ENCODE results near the gene N4BP2.

DNA sequence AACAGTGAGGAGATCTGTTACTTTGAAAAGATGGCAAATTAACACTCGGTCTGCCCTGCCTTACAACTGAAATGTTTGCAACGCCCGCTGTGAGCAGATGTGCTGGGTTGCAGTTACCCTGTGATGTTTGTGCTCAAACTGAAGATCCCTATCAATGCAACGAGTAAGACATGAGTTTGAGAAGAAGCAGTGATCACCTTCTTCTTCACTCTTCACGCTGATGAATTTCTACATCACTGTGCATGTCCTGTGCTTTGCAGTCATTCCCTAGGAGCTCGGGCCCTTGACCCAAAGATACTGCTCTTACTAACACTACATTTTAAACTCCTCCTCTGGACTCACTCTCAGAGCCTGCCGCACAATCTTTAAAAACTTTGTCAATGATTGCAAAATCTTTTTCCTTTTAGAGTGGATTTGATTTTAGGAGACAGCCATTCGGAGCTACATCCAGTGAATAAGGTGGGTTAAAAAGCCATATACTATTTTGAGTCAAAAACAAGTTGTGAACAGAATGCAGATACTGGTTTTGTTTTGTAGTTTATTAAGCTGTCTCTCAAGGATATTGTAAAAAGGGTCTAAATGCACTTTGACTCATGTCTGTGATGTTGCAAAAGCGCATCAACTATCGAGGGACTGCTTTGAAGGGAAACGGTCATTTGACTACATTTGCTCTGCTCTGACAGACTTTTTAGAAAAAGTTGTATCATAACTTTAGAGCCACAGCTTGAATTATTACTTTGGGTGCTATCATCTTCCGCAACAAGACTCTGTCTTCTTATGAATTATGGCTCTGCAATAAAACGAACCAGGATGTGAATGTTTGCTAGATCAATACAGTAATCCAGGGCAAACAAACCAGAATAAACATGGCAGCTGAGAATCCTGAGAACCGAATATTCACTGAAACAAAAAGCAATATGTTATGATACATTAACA lies 134.5 kb downstream of the N4BP2 start:
- no peak for TF ChIP-seq POLR2AphosphoS5 (IDR thresholded peaks at IDR 0.05)
- TF ChIP-seq, protein P1, sequence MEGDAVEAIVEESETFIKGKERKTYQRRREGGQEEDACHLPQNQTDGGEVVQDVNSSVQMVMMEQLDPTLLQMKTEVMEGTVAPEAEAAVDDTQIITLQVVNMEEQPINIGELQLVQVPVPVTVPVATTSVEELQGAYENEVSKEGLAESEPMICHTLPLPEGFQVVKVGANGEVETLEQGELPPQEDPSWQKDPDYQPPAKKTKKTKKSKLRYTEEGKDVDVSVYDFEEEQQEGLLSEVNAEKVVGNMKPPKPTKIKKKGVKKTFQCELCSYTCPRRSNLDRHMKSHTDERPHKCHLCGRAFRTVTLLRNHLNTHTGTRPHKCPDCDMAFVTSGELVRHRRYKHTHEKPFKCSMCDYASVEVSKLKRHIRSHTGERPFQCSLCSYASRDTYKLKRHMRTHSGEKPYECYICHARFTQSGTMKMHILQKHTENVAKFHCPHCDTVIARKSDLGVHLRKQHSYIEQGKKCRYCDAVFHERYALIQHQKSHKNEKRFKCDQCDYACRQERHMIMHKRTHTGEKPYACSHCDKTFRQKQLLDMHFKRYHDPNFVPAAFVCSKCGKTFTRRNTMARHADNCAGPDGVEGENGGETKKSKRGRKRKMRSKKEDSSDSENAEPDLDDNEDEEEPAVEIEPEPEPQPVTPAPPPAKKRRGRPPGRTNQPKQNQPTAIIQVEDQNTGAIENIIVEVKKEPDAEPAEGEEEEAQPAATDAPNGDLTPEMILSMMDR (IDR thresholded peaks at IDR 0.05) = no peak

Data from esophagus muscularis mucosa (tissue), 3 donors.